GM23338 (cell line): Measurements from ENCODE around the gene TPO.

Experiments
- EZH2 ChIP-seq: fragments of 200-600 bp; sonication (generic); IDR thresholded peaks from one replicate; pipeline ENCODE4 v1.8.0; 2017; ENCODE audit warnings: antibody characterized with exemption, mild to moderate bottlenecking, low read depth; ENCODE audit not compliant: unreplicated experiment
- TF ChIP-seq, protein P1 (sequence below), 2 experiments: fragments of 200-600 bp in 1 of 2; sonication (generic) in 1 of 2; conservative IDR thresholded peaks; 2 replicates each; pipeline versions ENCODE4 v1.5.1 to v1.6.1; 2016 to 2017; ENCODE audit warnings: antibody characterized with exemption in 2 of 2, low read depth in 2 of 2, mild to moderate bottlenecking in 2 of 2, moderate library complexity in 1 of 2

DNA sequence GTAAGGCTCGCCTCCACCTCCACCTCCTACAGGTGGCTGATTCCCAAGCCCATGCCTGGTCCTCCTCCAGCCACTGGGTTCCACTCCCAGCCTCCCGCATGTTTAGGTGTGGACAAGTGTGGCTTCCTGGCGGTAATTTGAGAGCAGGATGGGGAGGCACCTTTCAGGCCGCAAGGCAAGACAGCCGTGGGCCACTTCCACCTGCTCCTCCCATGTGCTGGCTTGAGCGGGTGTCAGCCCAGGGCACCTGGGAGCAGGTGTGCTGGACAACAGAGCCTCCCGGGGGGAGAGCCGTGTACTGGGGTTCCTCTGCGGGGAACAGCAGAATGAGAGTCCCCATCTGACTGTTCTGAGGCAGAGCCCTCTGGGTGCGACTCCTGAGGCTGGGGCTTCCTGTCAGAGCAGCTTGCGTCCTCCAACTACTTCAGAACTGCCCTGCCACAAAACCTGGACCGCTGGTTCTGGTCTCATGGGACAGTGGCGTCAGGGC, 83.9 kb downstream of the TPO start:
- TF ChIP-seq, protein P1, sequence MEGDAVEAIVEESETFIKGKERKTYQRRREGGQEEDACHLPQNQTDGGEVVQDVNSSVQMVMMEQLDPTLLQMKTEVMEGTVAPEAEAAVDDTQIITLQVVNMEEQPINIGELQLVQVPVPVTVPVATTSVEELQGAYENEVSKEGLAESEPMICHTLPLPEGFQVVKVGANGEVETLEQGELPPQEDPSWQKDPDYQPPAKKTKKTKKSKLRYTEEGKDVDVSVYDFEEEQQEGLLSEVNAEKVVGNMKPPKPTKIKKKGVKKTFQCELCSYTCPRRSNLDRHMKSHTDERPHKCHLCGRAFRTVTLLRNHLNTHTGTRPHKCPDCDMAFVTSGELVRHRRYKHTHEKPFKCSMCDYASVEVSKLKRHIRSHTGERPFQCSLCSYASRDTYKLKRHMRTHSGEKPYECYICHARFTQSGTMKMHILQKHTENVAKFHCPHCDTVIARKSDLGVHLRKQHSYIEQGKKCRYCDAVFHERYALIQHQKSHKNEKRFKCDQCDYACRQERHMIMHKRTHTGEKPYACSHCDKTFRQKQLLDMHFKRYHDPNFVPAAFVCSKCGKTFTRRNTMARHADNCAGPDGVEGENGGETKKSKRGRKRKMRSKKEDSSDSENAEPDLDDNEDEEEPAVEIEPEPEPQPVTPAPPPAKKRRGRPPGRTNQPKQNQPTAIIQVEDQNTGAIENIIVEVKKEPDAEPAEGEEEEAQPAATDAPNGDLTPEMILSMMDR (conservative IDR thresholded peaks at IDR 0.05; ENCODE audit: low read depth in 2 of 2), result no peak
- no peak for TF ChIP-seq EZH2
